ENCODE measurements around the gene TAAR9.

Gene TAAR9, protein sequence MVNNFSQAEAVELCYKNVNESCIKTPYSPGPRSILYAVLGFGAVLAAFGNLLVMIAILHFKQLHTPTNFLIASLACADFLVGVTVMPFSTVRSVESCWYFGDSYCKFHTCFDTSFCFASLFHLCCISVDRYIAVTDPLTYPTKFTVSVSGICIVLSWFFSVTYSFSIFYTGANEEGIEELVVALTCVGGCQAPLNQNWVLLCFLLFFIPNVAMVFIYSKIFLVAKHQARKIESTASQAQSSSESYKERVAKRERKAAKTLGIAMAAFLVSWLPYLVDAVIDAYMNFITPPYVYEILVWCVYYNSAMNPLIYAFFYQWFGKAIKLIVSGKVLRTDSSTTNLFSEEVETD

GRCh38 chr6:132537977-132538376 is at the start of gene TAAR9:
Gene TAAR9 (plus strand): TSS chr6:132538277. CDS start chr6:132538290, 13 bp downstream.
- DNase-seq = no peak

GRCh38 chr6:132489376-132489775 is 48.7 kb upstream of the TAAR9 start:
- DNase-seq = no peak

- no peak for DNase-seq
These were observed 48.1 kb upstream of the TAAR9 start for GRCh38 chr6:132490024-132490423.

GRCh38 chr6:132490478-132491204 is 47.4 kb upstream of the TAAR9 start:
- DNase-seq = no peak

GRCh38 chr6:132491303-132491702 is 46.8 kb upstream of the TAAR9 start:
- DNase-seq = no peak

DNA sequence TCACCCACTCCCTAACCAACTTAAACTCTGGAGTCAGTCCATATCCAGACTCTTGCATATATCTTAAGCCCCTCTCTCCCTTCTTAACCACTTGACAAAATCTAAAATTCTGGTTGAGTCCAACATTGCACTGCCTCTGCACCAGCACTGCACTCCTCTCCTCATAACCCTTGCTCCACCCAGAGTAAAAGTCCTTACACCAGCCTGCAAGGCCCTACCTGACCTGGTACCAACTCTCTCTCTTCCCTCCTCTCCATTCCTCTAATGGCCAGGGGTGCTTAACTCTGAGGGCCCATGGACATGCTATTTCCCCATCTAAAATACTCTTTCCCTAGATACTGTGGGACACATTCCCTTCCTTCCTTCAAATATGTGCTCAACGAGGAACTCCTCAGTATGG is 46.2 kb upstream of the TAAR9 start:
- no peak for DNase-seq

- DNase-seq = no peak
These were observed 43.1 kb upstream of the TAAR9 start for GRCh38 chr6:132494954-132495353.

DNA sequence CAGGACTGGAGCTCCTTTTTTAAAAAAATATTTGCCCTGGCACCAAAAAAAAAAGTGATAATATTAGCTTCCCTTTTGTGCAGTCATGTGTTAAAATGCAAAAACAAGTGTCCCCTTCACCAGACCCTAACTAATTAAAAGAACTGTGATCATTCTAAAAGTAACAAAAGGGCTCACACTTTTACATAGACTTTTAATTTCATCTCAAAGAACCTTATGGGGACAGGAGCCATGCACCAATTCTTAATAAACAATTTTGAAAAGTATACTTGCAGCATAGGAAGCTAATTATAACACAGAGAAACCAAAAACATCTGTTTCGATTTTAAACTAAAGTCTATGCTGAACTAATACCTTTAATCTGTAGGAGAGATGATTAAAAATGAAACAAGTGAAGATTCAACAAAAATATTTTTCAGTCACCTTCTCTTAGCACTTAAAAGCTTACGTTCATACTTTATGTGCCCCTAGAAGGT is 42.4 kb upstream of the TAAR9 start:
- DNase-seq = no peak

DNA sequence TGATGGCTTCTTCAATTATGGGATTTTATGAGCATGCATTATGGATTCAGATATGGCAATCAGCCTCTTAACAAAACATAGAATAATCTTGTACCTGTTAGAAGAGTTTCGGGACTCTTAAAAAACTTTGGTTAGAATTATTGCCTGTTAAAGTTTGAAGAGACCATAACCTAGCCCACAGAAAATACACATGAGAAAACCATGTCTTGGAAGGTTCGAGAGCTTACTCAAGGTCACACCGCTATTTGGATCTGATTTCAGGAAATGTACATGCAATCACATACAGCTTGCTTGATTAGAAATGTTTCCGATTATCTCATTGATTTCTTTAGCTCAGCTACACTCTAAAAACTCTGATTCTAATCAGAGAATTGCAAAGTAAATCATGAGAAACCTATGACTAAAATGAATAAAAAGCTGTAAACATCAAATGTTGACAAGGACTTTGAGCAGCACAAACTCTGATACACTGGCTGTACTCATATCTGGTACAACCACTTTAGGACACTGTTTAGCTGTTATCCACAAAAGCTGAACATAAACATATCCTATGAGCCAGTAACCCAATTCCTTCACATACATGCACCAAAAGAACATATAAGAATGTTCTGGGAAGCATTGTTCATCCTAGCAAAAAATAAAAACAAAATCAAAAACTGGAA is 41.4 kb upstream of the TAAR9 start:
- no peak for DNase-seq

DNA sequence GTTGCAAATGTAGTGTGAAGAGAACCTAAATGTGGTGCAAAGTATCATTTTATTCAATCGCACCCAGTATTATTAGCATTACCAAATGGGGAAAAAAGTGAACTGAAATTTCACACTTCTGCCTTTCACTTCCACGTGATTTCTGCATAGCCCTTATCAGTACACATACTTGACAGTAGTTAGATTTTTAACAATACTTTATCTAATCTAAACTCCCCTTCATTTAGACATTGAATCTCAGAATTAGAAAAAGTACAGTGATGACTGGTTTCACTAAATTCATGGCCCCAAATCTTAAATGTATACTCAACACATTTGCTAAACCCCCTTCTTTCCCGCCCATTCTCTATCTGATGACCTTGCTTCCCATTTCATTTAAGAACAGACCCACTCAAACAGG is 39.4 kb upstream of the TAAR9 start:
- no peak for DNase-seq

GRCh38 chr6:132499757-132500156 is 38.3 kb upstream of the TAAR9 start:
- DNase-seq = no peak

DNA sequence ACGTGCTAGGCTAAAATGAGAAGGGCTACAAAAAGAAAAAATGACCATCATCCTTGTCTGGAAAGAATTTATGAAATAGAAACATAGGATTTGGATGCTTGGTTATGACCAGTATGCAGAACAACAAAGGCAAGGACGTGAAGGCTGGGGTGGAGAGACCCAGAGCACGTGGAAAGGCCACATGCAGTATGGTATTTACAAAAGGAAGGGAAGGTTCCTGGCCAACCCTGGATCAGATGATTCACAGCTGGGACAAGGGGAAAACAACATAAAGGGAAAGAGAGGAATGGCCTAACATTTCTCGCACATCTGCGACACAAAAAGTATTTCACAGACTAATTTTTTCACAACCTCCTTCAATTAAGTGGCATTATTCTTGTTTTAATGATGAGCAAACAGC is 33.3 kb upstream of the TAAR9 start:
- no peak for DNase-seq

GRCh38 chr6:132505158-132505557 is 32.9 kb upstream of the TAAR9 start:
- no peak for DNase-seq

- DNase-seq = no peak
These were observed 31.6 kb upstream of the TAAR9 start for GRCh38 chr6:132506461-132506860.

GRCh38 chr6:132506869-132507808 is 30.9 kb upstream of the TAAR9 start:
- no peak for DNase-seq

DNA sequence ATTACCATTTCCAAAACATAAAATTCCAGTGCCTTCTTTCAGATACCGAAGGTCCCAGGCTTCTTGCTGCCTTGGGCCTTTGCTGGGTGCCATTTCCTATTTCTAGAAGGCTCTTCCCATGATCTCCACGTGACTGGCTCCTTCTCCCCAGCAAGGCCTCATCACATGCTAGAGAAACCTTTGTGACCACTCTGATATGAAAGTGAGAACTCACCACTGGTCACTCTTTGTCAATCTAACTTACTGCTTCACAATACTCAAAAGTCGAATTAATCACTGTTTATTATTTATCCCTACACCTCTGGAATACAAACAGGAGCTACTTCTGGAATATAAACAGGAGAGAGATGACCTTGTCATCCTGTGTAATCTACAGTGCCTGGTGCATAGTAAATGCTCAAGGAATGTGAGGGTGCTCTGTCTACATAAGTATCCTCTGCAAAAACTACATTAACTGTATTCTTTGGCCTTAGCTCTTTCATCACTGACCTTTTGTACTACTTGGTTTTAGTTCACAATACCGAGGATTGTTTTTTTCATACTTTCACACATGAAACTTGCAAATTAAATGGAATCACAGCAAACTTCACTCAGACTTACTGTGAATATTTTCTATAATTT is 26.8 kb upstream of the TAAR9 start:
- no peak for DNase-seq

- DNase-seq = no peak
These were observed 26.3 kb upstream of the TAAR9 start for GRCh38 chr6:132511831-132512220.

GRCh38 chr6:132512342-132512637 is 25.8 kb upstream of the TAAR9 start:
- no peak for DNase-seq

- peak; percentile 83 for DNase-seq
These were observed 25.1 kb upstream of the TAAR9 start, which contains the start of gene STX7 for GRCh38 chr6:132512638-132513632. Gene STX7 (minus strand): TSS chr6:132513116. CDS start chr6:132503530, 9,586 bp downstream.

DNA sequence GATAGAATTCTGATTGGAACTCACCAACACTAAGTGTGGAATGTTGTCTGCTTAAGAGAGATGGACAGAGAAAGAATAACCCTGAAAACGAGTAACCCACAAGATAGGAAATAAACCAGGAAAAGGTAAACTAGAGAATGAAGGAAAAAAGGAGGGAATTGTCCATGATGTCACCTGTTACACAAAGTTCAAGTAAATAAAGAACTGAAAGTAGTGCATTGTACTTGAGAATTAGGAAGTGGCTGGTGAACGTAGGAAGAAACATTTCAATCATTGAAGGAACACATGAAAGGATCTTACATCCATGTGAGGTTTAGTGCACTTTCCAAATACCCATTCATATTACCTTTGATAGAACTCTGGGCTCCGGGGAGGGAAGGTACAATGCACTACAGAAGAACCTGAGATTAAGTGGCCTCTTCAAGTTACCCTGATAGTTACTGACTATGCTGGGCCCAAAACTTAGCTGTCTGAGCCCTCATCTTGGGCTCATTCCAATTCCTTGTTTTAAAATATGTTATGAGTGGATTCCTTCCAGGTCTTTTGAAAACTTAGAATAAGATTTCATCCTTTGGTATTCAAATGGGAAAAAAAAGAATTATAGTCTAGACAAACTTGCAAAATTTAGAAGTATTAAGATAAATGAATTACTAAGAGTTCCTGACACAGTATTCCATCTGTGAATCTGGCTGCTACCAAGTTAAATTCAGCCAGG is 24.1 kb upstream of the TAAR9 start:
- DNase-seq = no peak
